ENCODE data around the gene PROCR.
"Not testable (repeated sequence)": the region's sequence is repeated elsewhere in the genome, so short reads cannot be mapped to it uniquely, and the experiment has no call there.

PROCR gene

DNA sequence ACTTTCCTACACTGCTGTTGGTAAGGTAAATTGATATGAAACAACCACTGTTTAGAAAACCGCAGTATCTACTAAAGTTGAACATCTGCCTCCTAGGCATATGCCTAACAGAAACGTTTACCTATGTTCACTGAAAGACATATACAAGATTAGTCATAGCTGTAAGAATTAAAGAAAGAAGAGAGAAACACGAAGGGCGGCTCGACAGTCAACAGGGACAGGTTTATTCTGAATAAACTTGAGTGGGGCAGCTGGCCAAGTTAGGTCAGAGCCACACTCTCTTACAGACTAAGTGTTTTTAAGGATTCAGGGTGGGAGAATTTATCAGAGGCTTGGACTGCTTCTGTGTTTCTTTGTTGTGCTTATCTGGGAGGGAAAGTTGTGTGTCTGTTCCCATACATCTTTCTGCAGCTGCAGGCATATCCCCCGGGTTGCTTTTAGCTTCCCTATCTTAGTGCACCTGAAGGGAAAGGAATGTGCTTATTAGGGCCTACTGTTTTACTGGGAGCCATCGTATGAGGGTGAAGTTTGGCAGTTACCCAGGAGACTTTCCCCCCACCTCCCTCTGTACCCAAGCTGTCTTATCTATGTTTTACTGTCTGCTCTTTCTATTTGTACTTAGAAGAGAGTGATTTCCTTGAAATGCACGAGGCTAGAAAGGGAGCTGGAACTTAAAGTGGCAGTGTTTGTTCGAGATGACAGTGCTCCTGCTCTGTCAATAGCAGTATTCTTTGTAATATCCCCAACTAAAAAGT lies 20.4 kb downstream of the PROCR start:
- no peak for DNase-seq

DNA sequence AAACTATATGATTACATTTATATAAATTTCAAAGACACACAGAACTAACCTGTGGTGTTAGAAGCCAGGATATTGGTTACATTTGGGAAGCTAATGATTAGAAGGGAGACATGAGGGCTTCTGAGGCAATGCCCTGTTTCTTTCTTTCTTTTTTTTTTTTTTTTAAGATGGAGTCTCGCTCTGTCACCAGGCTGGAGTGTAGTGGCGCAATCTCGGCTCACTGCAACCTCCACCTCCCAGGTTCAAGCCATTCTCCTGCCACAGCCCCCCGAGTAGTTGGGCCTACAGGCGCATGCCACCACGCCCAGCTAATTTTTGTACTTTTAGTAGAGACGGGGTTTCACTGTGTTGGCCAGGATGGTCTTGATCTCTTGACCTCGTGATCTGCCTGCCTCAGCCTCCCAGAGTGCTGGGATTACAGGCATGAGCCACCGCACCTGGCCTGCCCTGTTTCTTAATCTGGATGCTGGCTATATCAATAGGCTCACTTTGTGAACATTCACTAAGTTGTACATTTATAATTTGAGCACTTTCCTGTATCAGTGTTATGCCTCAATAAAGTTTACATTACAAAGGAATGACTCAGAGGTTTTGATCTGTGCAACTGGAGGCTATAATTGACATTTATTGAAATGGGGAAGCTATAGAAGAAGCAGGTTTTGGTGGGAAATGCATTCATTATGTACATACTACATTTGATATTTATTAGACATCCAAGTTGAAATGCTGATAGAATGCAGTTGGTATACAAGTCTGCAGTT lies 21.3 kb downstream of the PROCR start:
- not testable (repeated sequence) for DNase-seq

DNA sequence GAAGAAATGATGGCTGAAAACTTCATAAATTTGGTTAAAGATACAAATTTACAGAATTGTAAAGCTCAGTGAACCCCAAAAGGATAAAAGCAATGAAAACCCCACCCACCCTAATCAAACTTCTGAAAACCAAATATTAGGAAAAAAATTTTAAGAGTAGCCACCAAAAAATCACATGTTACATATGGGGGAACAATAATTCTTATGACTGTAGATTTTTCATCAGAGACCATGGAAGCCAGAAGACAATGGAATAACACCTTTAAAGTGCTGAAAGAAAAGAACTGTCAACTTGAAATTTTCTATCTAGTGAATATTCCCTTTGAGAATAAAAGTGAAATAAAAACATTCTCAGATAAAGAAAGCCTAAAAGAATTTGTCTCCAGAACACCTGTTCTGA lies 24.4 kb downstream of the PROCR start:
- no peak for DNase-seq

DNA sequence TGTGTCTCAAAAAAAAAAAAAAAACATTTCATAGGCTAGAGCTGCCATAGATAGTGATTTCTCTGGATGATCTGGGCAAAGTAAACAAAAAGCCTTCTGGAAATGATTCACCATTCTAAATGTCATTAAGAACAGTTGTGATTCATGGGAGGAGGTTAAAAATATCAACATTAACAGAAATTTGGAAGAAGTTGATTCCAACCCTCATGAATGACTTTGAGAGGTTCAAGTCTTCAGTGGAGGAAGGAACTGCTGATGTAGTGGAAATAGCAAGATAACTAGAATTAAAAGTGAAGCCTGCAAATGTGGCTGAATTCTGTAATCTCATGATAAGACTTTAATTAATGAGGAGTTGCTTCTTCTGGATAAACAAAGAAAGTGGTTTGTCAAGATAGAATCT lies 27.9 kb downstream of the PROCR start:
- no peak for DNase-seq

DNA sequence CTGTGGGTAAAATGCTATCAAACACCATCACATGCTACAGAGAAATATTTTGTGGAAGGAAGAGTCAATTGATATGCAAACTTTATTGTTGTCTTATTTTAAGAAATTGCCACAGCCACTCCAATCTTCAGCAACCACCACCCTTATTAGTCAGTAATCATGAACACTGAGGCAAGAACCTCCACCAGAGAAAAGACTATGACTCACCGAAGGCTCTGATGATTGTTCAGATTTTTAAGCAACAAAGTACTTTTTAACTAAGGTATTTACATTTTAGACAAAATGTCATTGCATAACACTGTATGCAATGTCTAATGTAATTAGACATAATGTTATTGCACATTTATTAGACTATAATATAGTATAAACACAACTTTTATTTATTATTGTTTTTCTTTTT lies 28.4 kb downstream of the PROCR start:
- no peak for DNase-seq

DNA sequence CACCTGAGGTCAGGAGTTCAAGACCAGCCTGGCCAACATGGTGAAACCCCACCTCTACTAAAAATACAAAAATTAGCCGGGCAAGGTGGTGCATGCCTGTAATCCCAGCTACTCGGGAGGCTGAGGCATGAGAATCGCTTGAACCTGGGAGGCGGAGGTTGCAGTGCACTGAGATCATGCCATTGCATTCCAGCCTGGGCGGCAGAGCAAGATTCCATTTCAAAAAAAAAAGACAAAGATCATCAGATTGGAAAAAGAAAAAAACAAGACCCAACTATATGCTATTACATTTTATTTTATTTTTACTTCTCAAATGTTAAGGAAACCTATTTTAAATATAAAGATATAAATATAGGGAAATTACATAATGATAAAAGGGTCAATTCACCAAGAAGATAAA lies 29.6 kb downstream of the PROCR start:
- DNase-seq: not testable (repeated sequence)

- DNase-seq: no peak
Observed at GRCh38 chr20:35206802-35207201, 34.9 kb downstream of the PROCR start.

DNA sequence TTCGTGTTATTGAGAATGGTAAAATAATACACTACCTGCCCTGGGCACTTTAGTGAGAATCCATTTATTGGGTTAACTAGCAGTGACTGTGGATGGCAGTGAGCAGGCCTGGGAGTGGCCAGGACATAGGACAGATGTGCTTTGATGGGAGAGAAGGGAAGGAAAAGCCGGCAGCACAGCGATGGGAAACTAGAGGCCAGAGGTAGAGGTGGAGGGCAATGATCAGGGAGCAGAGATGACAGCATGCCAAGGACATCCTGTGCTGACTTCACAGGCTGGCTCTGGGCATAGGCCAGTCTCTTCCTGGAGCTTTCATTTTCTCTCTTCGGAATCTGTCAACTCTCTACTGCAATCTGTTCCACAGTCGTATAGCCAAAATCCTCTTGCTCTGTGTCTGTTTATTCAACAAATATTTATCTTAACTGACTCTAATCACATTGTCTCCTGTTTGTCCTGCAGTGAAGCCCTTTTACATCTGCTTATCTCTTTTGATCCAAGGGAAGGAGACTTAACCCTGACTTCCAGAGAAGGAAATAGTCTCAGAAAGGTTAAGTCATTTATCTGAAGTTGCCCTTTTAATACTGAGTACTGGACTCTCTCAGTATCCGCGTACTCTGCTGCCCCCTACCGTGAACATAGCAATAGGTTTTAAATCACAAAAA lies 36.2 kb downstream of the PROCR start:
- peak in 41 of 51 donors; percentile 1 to 84 (median 42) for DNase-seq

DNA sequence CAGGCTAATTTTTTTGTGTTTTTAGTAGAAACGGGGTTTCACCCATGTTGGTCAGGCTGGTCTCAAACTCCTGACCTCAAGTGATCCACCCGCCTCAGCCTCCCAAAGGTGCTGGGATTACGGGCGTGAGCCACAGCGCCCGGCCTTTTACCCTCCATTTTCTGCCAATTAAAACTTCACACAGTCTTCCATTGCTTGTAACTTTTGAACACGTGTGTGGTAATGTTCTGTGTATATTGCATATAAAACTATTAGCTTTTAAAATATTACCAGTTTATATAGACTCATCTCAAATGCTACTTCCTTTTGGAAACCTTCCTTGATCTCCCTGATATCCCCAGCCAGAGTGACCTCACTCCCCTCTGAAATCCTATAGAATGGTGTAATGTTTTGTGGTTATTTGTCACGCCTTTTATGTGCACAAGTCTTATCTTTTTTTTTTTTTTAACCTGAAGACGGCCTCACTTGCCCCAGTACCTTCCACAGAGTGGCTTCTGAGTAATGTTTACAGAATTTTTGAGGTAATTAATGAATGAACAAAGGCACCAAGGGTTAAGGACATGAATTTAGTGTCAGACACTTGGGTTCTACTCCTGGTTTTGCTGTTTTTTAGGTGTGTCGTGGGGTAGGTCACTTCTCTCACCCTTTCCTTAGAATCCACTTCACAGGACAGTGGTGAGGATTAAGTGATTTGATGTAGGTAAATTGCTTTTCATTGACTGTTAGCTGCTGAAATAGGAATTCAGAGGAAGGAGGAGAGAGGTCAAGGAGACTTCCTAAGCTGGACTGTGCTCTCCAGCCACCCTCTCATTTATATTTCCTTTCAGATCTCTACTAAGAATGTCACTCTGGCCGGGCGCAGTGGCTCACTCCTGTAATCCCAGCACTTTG lies 43.4 kb downstream of the PROCR start:
- DNase-seq: no peak

- DNase-seq: no peak
Observed at GRCh38 chr20:35216541-35216940, 44.7 kb downstream of the PROCR start.

GRCh38 chr20:35223941-35224340 lies 52.1 kb downstream of the PROCR start:
- no peak for DNase-seq

GRCh38 chr20:35224536-35224935 lies 52.7 kb downstream of the PROCR start:
- DNase-seq: no peak

GRCh38 chr20:35225319-35226125 lies 53.6 kb downstream of the PROCR start:
- DNase-seq: no peak

DNA sequence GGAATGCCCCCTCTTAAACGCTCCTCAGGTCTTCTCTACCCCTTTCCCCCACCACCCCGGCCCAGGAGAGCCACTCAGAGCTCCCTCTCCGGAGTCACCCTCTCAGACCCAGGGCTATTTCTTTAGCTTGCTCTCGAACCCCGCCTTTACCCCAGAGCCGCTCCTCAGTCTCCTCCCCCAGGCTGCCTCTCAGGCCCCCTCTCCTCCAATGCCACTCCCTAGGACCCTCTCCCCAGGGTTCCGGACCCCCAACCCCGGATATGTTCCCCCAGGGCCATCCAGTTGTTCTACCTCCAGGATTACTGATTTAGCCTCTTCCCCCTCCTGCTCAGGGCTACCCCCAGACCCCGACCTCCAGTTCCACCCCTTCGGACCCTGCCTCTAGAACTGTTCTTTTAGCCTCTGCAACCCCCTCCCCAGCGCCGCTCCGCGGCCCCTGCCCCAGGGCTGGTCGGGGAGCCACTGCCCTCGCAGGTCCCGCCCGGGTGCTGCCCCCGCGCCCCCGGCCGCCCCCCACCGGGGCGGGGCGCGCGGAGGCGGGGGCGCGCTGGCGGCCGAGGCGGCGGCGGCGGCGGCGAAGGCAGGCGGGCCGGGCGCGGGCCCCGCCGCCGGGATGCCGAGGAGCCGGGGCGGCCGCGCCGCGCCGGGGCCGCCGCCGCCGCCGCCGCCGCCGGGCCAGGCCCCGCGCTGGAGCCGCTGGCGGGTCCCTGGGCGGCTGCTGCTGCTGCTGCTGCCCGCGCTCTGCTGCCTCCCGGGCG lies 54.4 kb downstream of the PROCR start, which contains the start of gene MMP24:
Gene MMP24 (plus strand): TSS at position 565 of the 758 bp plus-strand sequence. CDS start 49 bp downstream, at position 614.
- peak in 2 of 51 donors; percentile 1 to 8 for DNase-seq

All from hypothalamus (tissue), 51 donors.